Lung (tissue), 12 donors: ENCODE data around the gene SARDH. TPM values are rescaled to one million over a fixed set of nuclear protein-coding genes. Genes with fewer than 3 reads are reported as not detected.

Source experiments
- ATAC-seq: fragments of 200-7000 bp; cut with Tn5 transposase; one replicate; pipeline ENCODE4 v1.9.1; 2020; ENCODE audit warnings: moderate number of reproducible peaks; ENCODE audit not compliant: insufficient read depth, low FRiP score
- DNase-seq, 3 donors: peaks; one replicate each; pipeline ENCODE4 v3.0.0-alpha.2; 2013 to 2017
- H3K27ac ChIP-seq, 2 donors: one replicate each; pipeline ENCODE4 v1.5.1; 2013; ENCODE audit warnings: mild to moderate bottlenecking in 2 of 2, moderate library complexity in 2 of 2, control low read depth in 1 of 2, inconsistent platforms in 1 of 2, low read depth in 1 of 2, low read length in 1 of 2
- H3K27me3 ChIP-seq, 3 donors: one replicate each; pipeline ENCODE4 v1.5.1; 2013; ENCODE audit warnings: low read length in 2 of 3; ENCODE audit not compliant: control insufficient read depth in 3 of 3, insufficient read depth in 3 of 3
- H3K36me3 ChIP-seq, 4 donors: one replicate each; pipeline ENCODE4 v1.5.1; 2013; ENCODE audit warnings: low read length in 4 of 4, mild to moderate bottlenecking in 1 of 4, moderate library complexity in 1 of 4; ENCODE audit not compliant: control insufficient read depth in 4 of 4, insufficient read depth in 4 of 4
- H3K4me1 ChIP-seq, 5 donors: one replicate each; pipeline ENCODE4 v1.5.1; 2013; ENCODE audit warnings: low read length in 5 of 5, mild to moderate bottlenecking in 2 of 5, moderate library complexity in 1 of 5; ENCODE audit not compliant: control insufficient read depth in 5 of 5, insufficient read depth in 5 of 5
- H3K4me3 ChIP-seq: one replicate; pipeline ENCODE4 v1.5.1; 2013; ENCODE audit warnings: mild to moderate bottlenecking, control low read depth, moderate library complexity
- H3K9ac ChIP-seq, 2 donors: one replicate each; pipeline ENCODE4 v1.5.1; 2013; ENCODE audit warnings: low read length in 2 of 2, control low read depth in 1 of 2; ENCODE audit not compliant: insufficient read depth in 1 of 2
- H3K9me3 ChIP-seq, 4 donors: one replicate each; pipeline ENCODE4 v1.5.1; 2013; ENCODE audit warnings: low read length in 3 of 4, mild to moderate bottlenecking in 1 of 4, moderate library complexity in 1 of 4; ENCODE audit not compliant: control insufficient read depth in 4 of 4, insufficient read depth in 3 of 4
- WGBS, 2 donors: extraction: QIAGEN DNeasy Blood & Tissue Kit; methylation state at CpG; one replicate each; pipeline ENCODE4 v1.1.7; 2013; 5-methylcytosine and 5-hydroxymethylcytosine counted together
- polyA plus RNA-seq, 2 donors: library from polyadenylated mRNA; stranded (reverse); fragments of 200-250 nt; gene quantifications; one replicate each; pipeline ENCODE4 v1.2.1, GENCODE V29; 2013
- total RNA-seq, 2 donors: library from RNA; depleted of rRNA in 1 of 2; stranded (reverse); fragments of >200 nt in 1 of 2; gene quantifications; one replicate each; pipeline ENCODE4 v1.2.1, GENCODE V29; 2014 to 2021
- TF ChIP-seq, protein P1 (sequence below): IDR thresholded peaks from 2 replicates; pipeline ENCODE4 v1.5.1; 2012; ENCODE audit warnings: mild to moderate bottlenecking; ENCODE audit errors: control extremely low read depth, extremely low read depth
- donor health status: control.
- donor health status: control.
- donor health status: Bipolar disorder and iron deficiency.
- donor health status: healthy.
- donor health status: DM: yes; HTN: yes; CAD: no.

SARDH gene
- total and polyA plus RNA-seq, 4 donors, result 1.8 to 8.4 (median 4.7) TPM

DNA sequence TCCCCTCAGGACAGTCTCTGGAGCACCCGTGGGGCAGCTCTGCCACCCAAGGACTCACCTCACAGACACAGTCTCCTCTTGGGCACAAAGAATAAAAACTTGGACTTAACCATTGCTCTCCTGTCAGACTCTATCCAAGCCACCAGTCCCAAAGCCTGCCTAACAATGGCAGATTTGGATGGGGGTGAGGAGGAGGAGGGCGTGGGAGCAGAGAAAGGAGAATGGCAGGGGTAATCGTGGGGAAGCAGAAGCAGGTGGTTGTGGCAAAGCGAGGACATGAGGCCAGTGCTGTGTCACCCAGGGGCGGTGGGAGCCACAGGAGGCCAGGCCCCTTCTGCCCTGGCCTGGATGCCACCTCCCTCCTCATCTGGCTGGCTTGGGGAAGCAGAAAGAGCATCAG is 123.5 kb downstream of the SARDH start:
- Histone ChIP-seq H3K4me3 (no peak overlapping the region), H3K9ac (no peak overlapping the region), H3K27ac (no peak overlapping the region), H3K4me1 (peaks cover 0 to 4% (median 0%) of the 10 kb centered on the region in 5 donors), H3K27me3 (peaks cover 2 to 41% (median 5%) of the 10 kb centered on the region in 3 donors), H3K9me3 (no peaks in the 10 kb centered on the region), H3K36me3 (no peaks in the 10 kb centered on the region)
- ATAC-seq (no peak), DNase-seq (no peak)
- TF ChIP-seq, protein P1, sequence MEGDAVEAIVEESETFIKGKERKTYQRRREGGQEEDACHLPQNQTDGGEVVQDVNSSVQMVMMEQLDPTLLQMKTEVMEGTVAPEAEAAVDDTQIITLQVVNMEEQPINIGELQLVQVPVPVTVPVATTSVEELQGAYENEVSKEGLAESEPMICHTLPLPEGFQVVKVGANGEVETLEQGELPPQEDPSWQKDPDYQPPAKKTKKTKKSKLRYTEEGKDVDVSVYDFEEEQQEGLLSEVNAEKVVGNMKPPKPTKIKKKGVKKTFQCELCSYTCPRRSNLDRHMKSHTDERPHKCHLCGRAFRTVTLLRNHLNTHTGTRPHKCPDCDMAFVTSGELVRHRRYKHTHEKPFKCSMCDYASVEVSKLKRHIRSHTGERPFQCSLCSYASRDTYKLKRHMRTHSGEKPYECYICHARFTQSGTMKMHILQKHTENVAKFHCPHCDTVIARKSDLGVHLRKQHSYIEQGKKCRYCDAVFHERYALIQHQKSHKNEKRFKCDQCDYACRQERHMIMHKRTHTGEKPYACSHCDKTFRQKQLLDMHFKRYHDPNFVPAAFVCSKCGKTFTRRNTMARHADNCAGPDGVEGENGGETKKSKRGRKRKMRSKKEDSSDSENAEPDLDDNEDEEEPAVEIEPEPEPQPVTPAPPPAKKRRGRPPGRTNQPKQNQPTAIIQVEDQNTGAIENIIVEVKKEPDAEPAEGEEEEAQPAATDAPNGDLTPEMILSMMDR, result no peak
- WGBS, 2 donors, result 64 to 66% methylated on average over 5 of the region's 5 CpGs

- H3K4me1 ChIP-seq, result peaks cover 0 to 4% (median 0%) of the 10 kb centered on the region in 5 donors
- DNase-seq (no peak), ATAC-seq (no peak)
- H3K9ac ChIP-seq, result no peak overlapping the region
- 66 to 75% methylated on average over 10 of the region's 10 CpGs for WGBS, 2 donors
- peaks cover 3 to 38% (median 5%) of the 10 kb centered on the region in 3 donors for H3K27me3 ChIP-seq
- H3K9me3 ChIP-seq, result peaks cover 0 to 2% (median 0%) of the 10 kb centered on the region in 4 donors
- no peak overlapping the region for H3K27ac ChIP-seq
- no peaks in the 10 kb centered on the region for H3K36me3 ChIP-seq
- TF ChIP-seq, protein P1, result no peak
- no peak overlapping the region for H3K4me3 ChIP-seq
Observed at GRCh38 chr9:133614056-133614455, 124.1 kb downstream of the SARDH start.

Other genes with a start within 250 kb of the SARDH start
- not detected for gene MYMK, start 213.4 kb downstream of the SARDH start, total RNA-seq
- gene MYMK, start 213.4 kb downstream of the SARDH start, polyA plus RNA-seq, result not detected
- 10 to 100 TPM; 11.1 to 20.6 TPM for gene ADAMTSL2, start 203.6 kb downstream of the SARDH start, total RNA-seq
- gene ADAMTSL2, start 203.6 kb downstream of the SARDH start, polyA plus RNA-seq, result 1 to 10 TPM; 6.4 to 9.1 TPM
- gene FAM163B, start 129.0 kb downstream of the SARDH start, total RNA-seq, result under 1 TPM in 1 of 2 donors, not detected in 1; 0.51 TPM
- gene FAM163B, start 129.0 kb downstream of the SARDH start, polyA plus RNA-seq, result under 1 TPM; 0.10 to 0.16 TPM
- under 1 TPM; 0.06 to 0.48 TPM for gene DBH, start 102.0 kb downstream of the SARDH start, total RNA-seq
- gene DBH, start 102.0 kb downstream of the SARDH start, polyA plus RNA-seq, result under 1 TPM; 0.08 TPM